ENCODE measurements around the gene SLC16A13.
A peak's percentile ranks its signal among the peaks of the same experiment; 100 is the strongest.

SLC16A13 gene

GRCh38 chr17:7011942-7012254 lies 23.9 kb upstream of the SLC16A13 start:
- DNase-seq (ENCODE audit: low read depth) = no peak

- peak; percentile 46 for DNase-seq (ENCODE audit: low read depth)
Measured at GRCh38 chr17:7014261-7014994, 21.4 kb upstream of the SLC16A13 start.

- DNase-seq (ENCODE audit: low read depth) = no peak
Measured at GRCh38 chr17:7014995-7015958, 20.5 kb upstream of the SLC16A13 start.

GRCh38 chr17:7016418-7016817 lies 19.4 kb upstream of the SLC16A13 start:
- no peak for DNase-seq (ENCODE audit: low read depth)

GRCh38 chr17:7016886-7017826 lies 18.7 kb upstream of the SLC16A13 start:
- DNase-seq (ENCODE audit: low read depth) = no peak

- no peak for DNase-seq (ENCODE audit: low read depth)
Measured at GRCh38 chr17:7017827-7018200, 18.0 kb upstream of the SLC16A13 start.

- no peak for DNase-seq (ENCODE audit: low read depth)
Measured at GRCh38 chr17:7018331-7018964, 17.4 kb upstream of the SLC16A13 start.

- no peak for DNase-seq (ENCODE audit: low read depth)
Measured at GRCh38 chr17:7019367-7019766, 16.4 kb upstream of the SLC16A13 start.

- DNase-seq (ENCODE audit: low read depth) = no peak
Measured at GRCh38 chr17:7019839-7020519, 15.8 kb upstream of the SLC16A13 start.

- DNase-seq (ENCODE audit: low read depth) = no peak
Measured at GRCh38 chr17:7020894-7021664, 14.7 kb upstream of the SLC16A13 start.

- no peak for DNase-seq (ENCODE audit: low read depth)
Measured at GRCh38 chr17:7021993-7022778, 13.6 kb upstream of the SLC16A13 start.

GRCh38 chr17:7022781-7023571 lies 12.8 kb upstream of the SLC16A13 start, which contains the start of gene BCL6B:
TSS of gene BCL6B (plus strand) at chr17:7023050. CDS start at chr17:7023672, 622 bp downstream.
- DNase-seq (ENCODE audit: low read depth) = no peak

GRCh38 chr17:7023576-7024401 lies 12.0 kb upstream of the SLC16A13 start:
- no peak for DNase-seq (ENCODE audit: low read depth)

- no peak for DNase-seq (ENCODE audit: low read depth)
Measured at GRCh38 chr17:7024402-7024785, 11.4 kb upstream of the SLC16A13 start.

- no peak for DNase-seq (ENCODE audit: low read depth)
Measured at GRCh38 chr17:7025245-7025644, 10.6 kb upstream of the SLC16A13 start.

GRCh38 chr17:7026471-7027115 lies 9.2 kb upstream of the SLC16A13 start:
- DNase-seq (ENCODE audit: low read depth) = no peak

GRCh38 chr17:7027335-7027734 lies 8.5 kb upstream of the SLC16A13 start:
- DNase-seq (ENCODE audit: low read depth) = no peak
